GM19043 (cell line): Measurements from ENCODE around the gene DLG4.
A peak's percentile ranks its signal among the peaks of the same experiment; 100 is the strongest.

Experiments used
- ATAC-seq: cut with Tn5 transposase; IDR thresholded peaks from one replicate; pipeline ENCODE4 v1.9.1; 2021; ENCODE audit warnings: low read depth; ENCODE audit not compliant: unreplicated experiment

The DLG4 gene

GRCh38 chr17:7219812-7220592, at the start of gene DLG4, which contains the start of gene ACADVL:
DLG4 (minus strand) TSS chr17:7219836.
ACADVL (plus strand) TSS chr17:7219938; CDS start chr17:7219985, 47 bp downstream.
- ATAC-seq: peak; percentile 63

GRCh38 chr17:7266784-7267183, 47.1 kb upstream of the DLG4 start:
- no peak for ATAC-seq

- no peak for ATAC-seq
Measured at GRCh38 chr17:7263801-7264078, 44.1 kb upstream of the DLG4 start.

DNA sequence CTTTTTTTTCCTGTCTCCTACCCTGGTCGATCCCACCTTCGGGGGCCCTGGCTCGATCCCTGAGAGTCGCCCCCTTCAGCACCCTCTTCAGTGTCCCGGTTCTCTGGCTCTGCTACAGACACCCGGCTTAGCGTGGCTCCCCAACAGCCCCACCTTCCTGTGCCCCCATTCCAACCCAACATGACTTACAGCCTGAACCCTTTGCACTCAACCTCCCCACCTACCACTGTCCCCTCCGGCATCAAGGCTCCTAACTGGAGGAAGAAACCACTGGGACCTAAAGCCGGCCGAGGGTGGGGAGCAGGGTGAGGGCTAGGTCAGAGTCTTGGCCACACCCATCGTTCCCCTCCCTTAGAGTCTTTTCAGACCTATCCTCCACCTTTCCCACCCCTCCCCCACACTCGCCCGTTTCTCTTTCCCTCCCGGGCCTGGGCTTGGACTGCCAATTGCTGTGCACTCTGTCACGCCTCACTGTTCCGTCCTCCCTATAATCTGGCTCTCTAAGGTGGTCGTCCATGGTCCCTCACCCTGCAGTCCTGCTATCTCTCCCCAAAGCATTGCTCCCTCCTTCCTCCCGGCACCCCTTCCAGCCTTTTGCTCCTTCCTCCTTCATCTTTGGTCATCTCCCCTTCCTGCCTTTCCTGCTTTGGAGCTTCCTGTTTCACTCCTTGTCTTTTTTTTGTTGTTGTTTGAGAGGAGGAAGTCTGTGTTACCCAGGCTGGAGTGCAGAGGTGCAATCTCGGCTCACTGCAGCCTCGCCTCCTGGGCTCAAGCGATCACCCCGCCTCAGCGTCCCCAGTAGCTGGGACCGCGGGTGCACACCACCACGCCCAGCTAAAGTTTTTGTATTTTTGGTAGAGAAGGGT, 43.5 kb upstream of the DLG4 start:
- ATAC-seq: no peak

DNA sequence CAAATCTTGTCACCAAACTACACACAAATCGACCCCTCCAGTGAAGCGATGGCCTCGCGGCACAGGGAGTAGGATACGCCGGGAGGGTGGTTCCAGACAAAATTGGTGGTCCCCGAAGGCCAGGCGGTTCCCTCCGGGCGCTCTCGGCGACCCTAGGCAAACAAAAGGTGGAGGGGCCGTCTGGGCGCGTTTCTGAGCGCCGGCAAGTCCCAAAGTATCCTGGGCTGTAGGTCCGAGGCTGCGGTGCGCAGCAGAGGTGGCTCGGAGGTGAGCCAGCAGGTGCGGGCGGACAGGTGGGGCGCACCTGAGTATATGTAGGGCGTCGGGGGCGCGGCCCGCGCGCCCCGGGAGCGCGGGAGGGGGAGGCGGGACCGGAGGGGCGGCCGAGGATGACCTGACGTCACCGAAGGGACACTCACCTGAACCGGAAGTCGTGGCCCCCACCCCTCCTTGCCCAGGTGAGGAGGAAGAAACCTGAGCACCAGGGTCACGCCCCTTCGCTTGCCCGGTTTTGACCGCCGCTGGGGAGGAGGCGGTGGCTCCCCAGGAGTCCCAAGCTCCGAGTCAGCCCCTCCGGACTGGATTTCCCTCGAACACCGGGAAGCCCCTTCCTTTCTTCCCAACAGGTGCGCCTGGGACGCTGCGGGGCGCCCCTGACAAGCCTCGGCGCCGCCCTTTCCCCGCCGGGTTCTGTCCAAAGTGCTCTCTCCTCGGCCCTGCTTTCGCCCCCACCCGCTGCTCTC, 42.7 kb upstream of the DLG4 start, which contains the start of gene CLDN7:
Gene CLDN7, minus strand, starts transcription at position 287 of the 743 bp plus-strand sequence. CDS start 435 bp downstream, outside the sequence.
- no peak for ATAC-seq

DNA sequence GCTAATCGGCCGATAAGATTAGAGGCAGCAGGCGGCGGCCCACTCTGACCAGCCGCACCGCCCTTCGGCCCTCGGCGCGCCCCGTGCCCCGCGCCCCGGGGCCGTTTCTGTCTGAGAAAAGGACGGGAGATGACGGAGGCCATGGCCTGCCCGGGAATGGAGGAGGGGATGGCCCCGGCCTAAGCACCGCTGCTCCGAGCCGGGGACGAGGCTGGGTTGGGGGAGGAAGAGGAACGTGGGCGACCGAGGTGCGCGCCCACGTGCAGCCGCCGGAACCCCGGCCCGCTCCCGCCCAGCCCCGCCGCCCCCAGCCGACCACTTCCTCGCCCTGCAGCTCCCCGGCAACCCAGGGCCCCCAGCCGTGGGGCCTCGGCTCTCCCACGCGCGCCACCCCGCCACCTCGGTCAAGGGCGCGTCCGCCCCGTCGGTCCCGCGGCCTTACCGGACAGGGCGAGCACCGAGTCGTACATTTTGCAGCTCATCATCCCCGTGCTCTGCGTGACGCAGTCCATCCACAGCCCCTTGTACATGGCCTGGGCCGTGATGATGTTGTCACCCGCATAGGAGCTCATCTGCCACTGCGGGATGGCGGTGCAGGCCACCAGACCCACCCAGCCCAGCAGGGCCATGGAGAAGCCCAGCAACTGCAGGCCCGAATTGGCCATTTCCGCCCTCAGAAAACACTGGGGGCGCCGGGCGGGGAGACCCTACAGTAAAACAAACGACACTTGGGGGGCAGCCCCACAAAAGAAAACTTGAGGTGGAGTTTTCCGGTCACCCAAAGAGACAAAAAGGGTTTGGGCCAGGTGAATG, 41.9 kb upstream of the DLG4 start:
- ATAC-seq: no peak

DNA sequence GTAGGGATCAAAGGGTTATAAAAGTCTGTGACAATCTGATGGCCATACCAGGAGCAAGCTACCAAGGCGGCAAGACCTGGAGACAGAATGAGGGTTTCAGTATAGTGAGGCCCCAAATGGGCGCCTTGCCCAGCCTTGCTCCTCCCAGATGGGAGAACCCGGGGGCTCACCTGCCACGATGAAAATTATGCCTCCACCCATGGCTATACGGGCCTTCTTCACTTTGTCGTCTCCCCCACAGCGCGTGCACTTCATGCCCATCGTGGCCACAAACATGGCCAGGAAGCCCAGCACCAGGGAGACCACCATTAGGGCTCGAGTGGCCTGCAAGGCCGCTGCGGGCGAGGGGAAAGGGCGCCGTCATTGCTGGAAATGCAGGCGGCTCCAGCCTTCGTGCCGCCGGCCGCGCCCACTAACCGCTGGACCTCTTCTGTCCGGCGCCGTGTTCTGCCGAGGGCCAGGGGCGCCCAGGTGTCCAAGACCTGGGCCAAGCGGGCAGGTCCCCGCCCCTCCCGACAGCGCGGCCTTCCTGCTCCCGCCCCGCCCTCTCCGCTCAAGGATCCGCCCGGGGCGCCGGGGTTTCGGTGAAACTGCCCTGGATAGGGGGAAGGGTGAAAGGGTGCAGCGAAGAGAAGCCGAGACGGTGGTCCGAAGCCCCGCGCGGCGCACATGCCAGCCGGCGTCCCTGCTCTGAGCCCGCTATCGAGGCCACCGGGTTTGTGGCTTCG, 41.2 kb upstream of the DLG4 start:
- no peak for ATAC-seq

DNA sequence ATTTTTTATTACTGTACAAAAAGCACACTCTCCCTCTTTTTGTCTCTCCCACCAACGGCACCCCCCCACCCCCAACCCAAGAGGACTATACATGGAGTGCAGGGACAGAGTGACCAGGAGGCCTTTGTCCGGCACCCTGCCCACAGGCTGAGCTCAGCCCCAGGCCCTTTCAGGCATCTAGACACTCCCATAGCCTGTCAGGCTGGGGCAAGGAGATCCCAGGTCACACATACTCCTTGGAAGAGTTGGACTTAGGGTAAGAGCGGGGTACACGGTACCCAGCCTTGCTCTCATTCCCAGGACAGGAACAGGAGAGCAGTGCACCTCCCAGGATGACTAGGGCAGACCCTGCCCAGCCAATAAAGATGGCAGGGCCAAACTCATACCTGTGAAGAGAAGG, 40.5 kb upstream of the DLG4 start:
- ATAC-seq: no peak

DNA sequence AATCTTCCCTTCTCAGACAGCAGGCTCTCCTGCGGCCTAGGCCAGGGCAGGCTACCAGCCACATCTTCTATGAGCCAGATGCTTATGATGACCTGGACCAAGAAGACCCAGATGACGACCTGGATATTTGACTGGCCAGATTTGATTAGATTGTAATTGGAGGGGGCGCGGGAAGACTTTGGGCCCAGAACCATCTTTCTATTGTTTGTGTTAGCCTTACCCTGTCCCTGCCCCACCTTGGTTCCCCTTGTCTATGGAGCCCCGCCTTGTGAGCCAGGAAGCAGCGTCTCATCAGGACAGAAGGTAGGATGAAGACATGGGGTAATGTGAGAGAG, 39.9 kb upstream of the DLG4 start:
- ATAC-seq: no peak

- no peak for ATAC-seq
Measured at GRCh38 chr17:7258731-7259554, 39.3 kb upstream of the DLG4 start.

- no peak for ATAC-seq
Measured at GRCh38 chr17:7256766-7257456, 37.3 kb upstream of the DLG4 start.

DNA sequence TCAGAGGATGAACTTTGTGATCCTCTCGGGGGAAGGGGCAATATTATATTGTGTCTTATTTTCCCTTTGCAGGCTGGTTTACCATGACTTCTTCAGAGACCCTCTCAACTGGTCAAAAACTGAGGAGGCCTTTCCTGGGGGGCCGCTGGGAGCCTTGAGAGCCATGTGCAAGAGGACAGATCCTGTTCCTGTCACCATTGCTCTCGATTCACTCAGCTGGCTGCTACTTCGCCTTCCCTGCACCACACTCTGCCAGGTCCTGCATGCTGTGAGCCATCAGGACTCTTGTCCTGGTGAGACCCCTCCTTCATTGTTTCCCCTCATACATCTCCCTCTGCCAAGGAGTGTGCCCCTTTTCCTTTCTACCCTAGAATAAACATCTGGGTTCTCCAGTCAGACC, 34.9 kb upstream of the DLG4 start:
- ATAC-seq: no peak

DNA sequence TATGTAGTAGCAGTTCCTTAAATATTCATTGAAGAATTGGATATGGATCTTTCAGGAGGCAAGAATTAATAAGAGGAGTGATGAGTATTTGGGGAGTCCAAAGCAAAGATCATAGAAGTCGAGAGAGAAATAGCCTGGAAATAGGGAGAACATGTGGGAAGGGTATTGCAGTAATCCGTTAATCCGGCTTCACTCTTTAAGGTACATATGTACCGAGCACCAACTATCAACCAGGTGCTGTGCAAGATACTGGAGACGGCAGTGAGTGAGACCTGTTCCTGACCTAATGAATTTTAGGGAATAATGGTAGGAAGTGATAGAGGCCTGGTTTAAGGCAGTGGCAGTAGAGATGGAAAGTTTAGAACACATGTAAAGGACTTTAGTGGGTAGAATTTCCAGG, 33.4 kb upstream of the DLG4 start:
- no peak for ATAC-seq

GRCh38 chr17:7252176-7253043, 32.8 kb upstream of the DLG4 start, which contains the start of gene ELP5:
ELP5 (plus strand) TSS chr17:7252215; CDS start chr17:7252551, 336 bp downstream.
- ATAC-seq: peak; percentile 44

- peak; percentile 76 for ATAC-seq
Measured at GRCh38 chr17:7251661-7252175, 32.1 kb upstream of the DLG4 start, which contains the start of gene CTDNEP1. CTDNEP1 (minus strand) TSS chr17:7251734; CDS start chr17:7251296, 438 bp downstream.

GRCh38 chr17:7250695-7251627, 31.3 kb upstream of the DLG4 start:
- no peak for ATAC-seq
